Omental fat pad (tissue), 4 donors: ENCODE data around the gene ZNF664. TPM values are rescaled to one million over a fixed set of nuclear protein-coding genes. Genes with fewer than 3 reads are reported as not detected.

Experiments used
- ATAC-seq: fragments of 150-250 bp; one replicate; pipeline ENCODE4 v1.9.1; 2016; ENCODE audit warnings: mild to moderate bottlenecking, moderate library complexity; ENCODE audit not compliant: low FRiP score
- DNase-seq: peaks from one replicate; pipeline ENCODE4 v3.0.0-alpha.2; 2019; ENCODE audit warnings: low spot score
- total RNA-seq, 4 donors: library from RNA; depleted of rRNA; stranded (reverse); fragments of >200 nt; gene quantifications; one replicate each; pipeline ENCODE4 v1.1.0, GENCODE V29; 2016
- TF ChIP-seq, protein P1 (sequence below), 3 donors: fragments of 450-650 bp; IDR thresholded peaks; one replicate each; pipeline ENCODE4 v1.5.1; 2016 to 2017; ENCODE audit warnings: antibody characterized with exemption in 3 of 3, mild to moderate bottlenecking in 3 of 3, moderate library complexity in 2 of 3

Gene ZNF664
- total RNA-seq, 4 donors from 2014 or later: 61.8 to 96.0 (median 71.5) TPM

DNA sequence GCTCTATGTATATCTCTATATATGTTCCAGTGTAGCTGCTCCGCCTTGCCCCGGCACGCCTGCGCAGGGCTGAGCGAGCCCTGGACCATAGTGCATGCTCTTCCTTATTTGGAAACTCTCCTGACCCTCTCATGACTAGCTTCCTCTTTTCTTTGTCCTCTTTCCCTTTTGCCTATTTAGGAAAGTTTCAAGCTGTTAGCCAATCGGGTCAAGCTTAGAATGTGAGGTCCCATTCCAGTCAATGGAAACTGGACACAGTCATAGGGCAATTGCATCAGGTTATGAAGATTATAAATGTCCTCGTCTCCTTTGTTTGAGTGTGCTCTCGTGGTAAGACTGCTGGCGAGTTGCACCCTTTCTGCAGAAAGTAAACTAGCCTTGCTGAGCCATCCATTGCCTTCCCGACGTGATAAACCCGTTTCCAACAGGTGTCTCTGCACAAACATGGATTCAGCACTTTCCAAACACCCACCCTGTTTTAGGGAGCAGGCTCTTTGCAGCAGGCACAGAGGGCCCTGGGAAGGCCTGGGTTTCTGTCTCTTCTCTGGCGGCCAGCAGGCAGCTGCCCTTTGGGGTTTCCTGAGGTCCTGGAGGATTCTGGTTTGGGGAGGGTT is 31.3 kb upstream of the ZNF664 start:
- DNase-seq: no peak
- no peak for ATAC-seq
- TF ChIP-seq, protein P1, sequence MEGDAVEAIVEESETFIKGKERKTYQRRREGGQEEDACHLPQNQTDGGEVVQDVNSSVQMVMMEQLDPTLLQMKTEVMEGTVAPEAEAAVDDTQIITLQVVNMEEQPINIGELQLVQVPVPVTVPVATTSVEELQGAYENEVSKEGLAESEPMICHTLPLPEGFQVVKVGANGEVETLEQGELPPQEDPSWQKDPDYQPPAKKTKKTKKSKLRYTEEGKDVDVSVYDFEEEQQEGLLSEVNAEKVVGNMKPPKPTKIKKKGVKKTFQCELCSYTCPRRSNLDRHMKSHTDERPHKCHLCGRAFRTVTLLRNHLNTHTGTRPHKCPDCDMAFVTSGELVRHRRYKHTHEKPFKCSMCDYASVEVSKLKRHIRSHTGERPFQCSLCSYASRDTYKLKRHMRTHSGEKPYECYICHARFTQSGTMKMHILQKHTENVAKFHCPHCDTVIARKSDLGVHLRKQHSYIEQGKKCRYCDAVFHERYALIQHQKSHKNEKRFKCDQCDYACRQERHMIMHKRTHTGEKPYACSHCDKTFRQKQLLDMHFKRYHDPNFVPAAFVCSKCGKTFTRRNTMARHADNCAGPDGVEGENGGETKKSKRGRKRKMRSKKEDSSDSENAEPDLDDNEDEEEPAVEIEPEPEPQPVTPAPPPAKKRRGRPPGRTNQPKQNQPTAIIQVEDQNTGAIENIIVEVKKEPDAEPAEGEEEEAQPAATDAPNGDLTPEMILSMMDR (IDR thresholded peaks at IDR 0.05): no peak

DNA sequence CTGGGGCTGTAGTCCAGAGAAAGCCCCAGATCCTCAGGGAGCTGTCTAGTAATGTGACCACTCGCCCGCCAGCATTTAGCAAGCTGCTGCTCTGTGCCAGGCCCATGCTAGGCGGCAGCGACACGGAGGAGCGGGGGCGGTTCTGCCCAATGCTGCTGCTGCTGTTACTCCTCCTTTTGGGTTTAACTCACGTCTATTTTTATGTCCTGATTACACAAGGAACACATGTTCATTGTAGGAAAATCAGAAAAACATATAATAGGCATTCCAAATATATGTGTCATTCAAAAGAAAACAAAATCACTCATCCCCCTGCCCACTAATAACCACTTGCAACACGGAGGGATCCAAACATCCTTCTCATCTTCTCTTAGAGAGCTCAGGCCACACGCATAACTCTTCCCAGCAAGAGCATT is 30.8 kb upstream of the ZNF664 start:
- DNase-seq: no peak
- TF ChIP-seq, protein P1 (IDR thresholded peaks at IDR 0.05): no peak
- no peak for ATAC-seq

DNA sequence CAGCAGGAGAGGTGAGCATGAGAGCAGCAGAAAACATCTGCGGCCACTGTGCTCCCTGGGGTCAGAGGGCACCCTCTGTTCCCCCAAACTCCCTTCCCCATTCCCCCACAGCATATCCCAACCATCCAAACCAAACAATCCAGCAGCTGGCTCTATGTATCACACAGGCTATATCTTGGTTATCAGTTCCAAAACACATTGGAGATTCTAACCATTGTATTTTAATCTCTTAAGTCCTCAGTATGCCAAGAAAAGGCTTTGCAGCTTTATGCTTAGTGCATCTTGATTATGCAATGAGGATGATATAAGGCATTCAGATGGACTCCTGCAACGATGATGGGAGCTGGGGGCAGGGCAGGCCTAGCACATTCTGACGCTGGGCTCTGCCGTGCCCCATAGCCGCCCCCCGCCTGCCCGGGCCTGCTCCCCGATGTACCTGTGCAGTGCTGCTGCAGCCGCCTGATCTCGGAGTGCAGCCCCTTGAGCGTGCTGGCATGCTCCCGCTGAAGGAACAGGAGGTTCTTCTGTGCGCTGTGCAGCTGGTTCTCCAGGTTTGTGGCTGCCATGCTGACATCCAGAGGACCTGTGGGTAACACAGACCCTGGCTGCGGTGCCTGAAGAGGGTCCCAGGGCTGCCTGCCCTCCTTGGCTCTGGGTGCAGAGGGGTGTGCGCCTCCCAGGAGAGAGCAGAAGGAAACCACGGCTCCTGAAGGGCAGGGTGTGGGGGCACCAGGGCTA is 29.9 kb upstream of the ZNF664 start:
- TF ChIP-seq, protein P1 (IDR thresholded peaks at IDR 0.05): no peak
- no peak for ATAC-seq

DNA sequence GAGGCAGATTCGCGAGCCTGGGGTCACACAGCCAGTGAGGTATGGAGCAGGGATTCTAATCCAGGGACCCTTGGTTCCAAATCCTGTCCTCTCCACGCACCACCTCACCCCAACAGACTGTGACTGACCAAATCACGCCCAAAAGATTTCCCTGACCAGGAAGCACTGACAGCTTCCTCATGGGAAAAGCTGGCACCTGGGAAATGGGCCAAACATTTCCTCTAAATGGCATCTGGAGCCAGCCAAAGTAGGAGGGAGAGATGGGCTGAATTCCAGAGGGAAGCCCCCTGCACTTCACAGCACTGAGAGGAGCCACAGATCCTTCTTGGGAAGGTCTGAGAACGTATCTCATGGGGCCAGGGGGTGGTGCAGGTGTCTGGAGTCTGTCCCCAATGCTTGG is 29.2 kb upstream of the ZNF664 start:
- no peak for ATAC-seq
- no peak for DNase-seq
- TF ChIP-seq, protein P1 (IDR thresholded peaks at IDR 0.05): no peak

More for the DNA sequence above, 29.9 kb upstream of the ZNF664 start:
- DNase-seq: no peak

DNA sequence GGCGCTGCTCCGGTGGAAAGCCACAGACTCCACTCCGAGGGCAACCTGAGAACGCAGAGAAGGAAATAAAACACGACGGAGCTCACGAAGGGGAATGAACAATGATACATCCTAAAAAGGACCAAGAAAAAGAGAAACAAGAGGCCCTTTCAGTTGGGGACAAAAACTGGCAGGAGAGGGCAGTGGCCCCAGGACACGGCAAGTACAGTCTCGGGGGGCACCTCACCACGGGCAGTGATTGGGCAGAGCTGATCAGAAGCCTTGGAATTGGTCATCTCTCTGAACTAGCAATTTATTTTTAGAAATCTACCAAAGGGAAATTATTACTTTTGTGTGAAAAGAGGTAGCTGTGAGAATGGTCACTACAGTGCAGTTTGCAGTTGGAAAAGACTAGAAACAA is 28.3 kb upstream of the ZNF664 start:
- ATAC-seq (no peak), DNase-seq (no peak)
- TF ChIP-seq, protein P1 (IDR thresholded peaks at IDR 0.05): no peak

DNA sequence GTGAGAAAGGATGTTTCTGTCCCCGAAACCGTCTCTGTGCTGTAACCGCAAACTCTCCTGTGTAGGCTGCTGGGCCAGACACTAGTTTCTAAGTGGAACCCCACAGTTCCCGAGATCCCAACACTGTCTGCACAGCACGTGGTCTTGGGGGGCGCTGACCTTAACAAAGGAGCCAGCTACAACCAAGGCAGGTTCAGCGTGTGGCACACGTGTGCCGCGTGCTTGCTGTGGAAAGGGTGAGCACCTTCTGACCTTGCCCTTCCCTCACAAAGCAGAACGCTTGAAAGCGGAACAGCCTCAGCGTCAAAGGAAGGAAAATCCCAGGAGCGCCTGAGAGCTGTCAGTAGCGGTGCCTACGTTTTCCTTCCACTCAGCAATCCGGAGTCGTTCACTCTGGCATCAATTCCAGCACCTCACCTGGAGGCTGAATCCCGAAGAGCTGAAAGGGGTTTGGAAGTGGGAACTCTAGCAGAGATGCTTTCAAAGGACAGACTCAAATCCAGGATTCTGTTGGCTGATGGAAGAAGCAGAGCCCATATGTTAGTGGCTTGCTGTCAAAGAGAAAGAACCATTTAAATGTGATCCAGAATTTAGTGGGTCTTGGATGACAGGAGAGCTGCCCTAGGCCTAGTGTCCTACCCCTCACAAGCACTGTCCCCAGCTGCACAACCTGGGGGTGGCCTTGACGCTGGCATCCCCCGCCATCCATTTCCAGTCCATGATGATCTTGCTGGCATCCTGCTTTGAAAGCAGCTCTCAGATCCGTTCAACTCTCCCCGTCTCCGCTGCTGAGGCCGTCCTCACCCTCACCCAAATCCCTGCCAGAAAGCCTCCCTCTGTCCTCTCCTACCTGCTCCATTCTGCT is 27.5 kb upstream of the ZNF664 start:
- DNase-seq (no peak), ATAC-seq (no peak)
- TF ChIP-seq, protein P1 (IDR thresholded peaks at IDR 0.05): no peak
